ENCODE data around the gene LYPD3. TPM values are rescaled to one million over a fixed set of nuclear protein-coding genes. Genes with fewer than 3 reads are reported as not detected.

Gene LYPD3
- total RNA-seq, 3 donors from 2014 or later (not counting 1 experiment from before 2014, with no cell fraction given): 1.3 to 2.4 (median 1.7) TPM

- no peak for TF ChIP-seq CTCF (IDR thresholded peaks at IDR 0.05)
- no peaks in the 10 kb centered on the region for H3K36me3 Mint-ChIP-seq
- Histone ChIP-seq H3K27me3 (ENCODE audit: control insufficient read depth, insufficient read depth, low read length) (no peaks in the 10 kb centered on the region), H3K9me3 (ENCODE audit: control insufficient read depth, insufficient read depth, low read length) (no peaks in the 10 kb centered on the region), H3K36me3 (ENCODE audit: control insufficient read depth, insufficient read depth, low read length) (no peaks in the 10 kb centered on the region), H3K4me1 (ENCODE audit: control insufficient read depth, insufficient read depth, low read length) (peaks cover 24% of the 10 kb centered on the region), H3K4me3 (ENCODE audit: low read length) (no peak overlapping the region), H3K27ac (ENCODE audit: low read length) (peak overlapping the region; percentile 55)
- no peak for DNase-seq
- intact Hi-C loops (cut with micrococcal nuclease): no loop called here
- no peak overlapping the region for H3K4me3 Mint-ChIP-seq
- peaks cover 26 to 38% of the 10 kb centered on the region in 2 donors for H3K4me1 Mint-ChIP-seq
- no peaks in the 10 kb centered on the region for H3K27me3 Mint-ChIP-seq (ENCODE audit: low read depth in 2 of 2)
- no peak for ATAC-seq
- no peaks in the 10 kb centered on the region for H3K9me3 Mint-ChIP-seq
- H3K27ac Mint-ChIP-seq: peak overlapping the region; percentile 88 to 93
These were observed 25.7 kb downstream of the LYPD3 start for GRCh38 chr19:43439709-43440063.

GRCh38 chr19:43439032-43439708 is 26.2 kb downstream of the LYPD3 start:
- Mint-ChIP-seq H3K4me3 (peak overlapping the region; percentile 60), H3K4me1 (peaks cover 26 to 38% of the 10 kb centered on the region in 2 donors), H3K27ac (peak overlapping the region; percentile 88 to 93), H3K27me3 (ENCODE audit: low read depth in 2 of 2) (no peaks in the 10 kb centered on the region), H3K9me3 (no peaks in the 10 kb centered on the region), H3K36me3 (no peaks in the 10 kb centered on the region)
- no peak for TF ChIP-seq CTCF (IDR thresholded peaks at IDR 0.05)
- Histone ChIP-seq H3K4me3 (ENCODE audit: low read length) (no peak overlapping the region), H3K9me3 (ENCODE audit: control insufficient read depth, insufficient read depth, low read length) (no peaks in the 10 kb centered on the region), H3K27ac (ENCODE audit: low read length) (peak overlapping the region; percentile 78), H3K36me3 (ENCODE audit: control insufficient read depth, insufficient read depth, low read length) (no peaks in the 10 kb centered on the region), H3K4me1 (ENCODE audit: control insufficient read depth, insufficient read depth, low read length) (peaks cover 24% of the 10 kb centered on the region), H3K27me3 (ENCODE audit: control insufficient read depth, insufficient read depth, low read length) (no peaks in the 10 kb centered on the region)
- WGBS (ENCODE audit: insufficient coverage): 62% methylated on average over 6 of the region's 14 CpGs
- DNase-seq (peak in 1 of 2 donors; percentile 88), ATAC-seq (peak; percentile 91 to 95 (median 94))
- intact Hi-C loops (cut with micrococcal nuclease): no loop called here

- H3K27me3 Mint-ChIP-seq (ENCODE audit: low read depth in 2 of 2): no peaks in the 10 kb centered on the region
- WGBS (ENCODE audit: insufficient coverage): 67% methylated on average over 8 of the region's 9 CpGs
- Histone ChIP-seq H3K4me3 (ENCODE audit: low read length) (no peak overlapping the region), H3K9me3 (ENCODE audit: control insufficient read depth, insufficient read depth, low read length) (no peaks in the 10 kb centered on the region), H3K36me3 (ENCODE audit: control insufficient read depth, insufficient read depth, low read length) (no peaks in the 10 kb centered on the region), H3K27ac (ENCODE audit: low read length) (peak overlapping the region; percentile 78), H3K27me3 (ENCODE audit: control insufficient read depth, insufficient read depth, low read length) (no peaks in the 10 kb centered on the region), H3K4me1 (ENCODE audit: control insufficient read depth, insufficient read depth, low read length) (peaks cover 24% of the 10 kb centered on the region)
- H3K9me3 Mint-ChIP-seq: no peaks in the 10 kb centered on the region
- TF ChIP-seq CTCF (IDR thresholded peaks at IDR 0.05): no peak
- H3K4me1 Mint-ChIP-seq: peaks cover 26 to 35% of the 10 kb centered on the region in 2 donors
- intact Hi-C loops (cut with micrococcal nuclease): no loop called here
- no peaks in the 10 kb centered on the region for H3K36me3 Mint-ChIP-seq
- ATAC-seq (peak in 1 of 3 donors; percentile 4), DNase-seq (peak in 1 of 2 donors; percentile 28)
- peak overlapping the region; percentile 60 for H3K4me3 Mint-ChIP-seq
- peak overlapping the region; percentile 88 to 93 for H3K27ac Mint-ChIP-seq
These were observed 26.9 kb downstream of the LYPD3 start for GRCh38 chr19:43438291-43439031.
